HEK293T (cell line): Measurements from ENCODE around the gene B3GNT2.

ENCODE experiments used
- CTCF ChIA-PET: fragments of 350-600 bp; formaldehyde crosslinking; extraction: SDS; loops from one replicate; lab custom pipeline; 2021; ENCODE audit warnings: antibody characterized with exemption, inconsistent platforms; lab: Yijun Ruan, JAX
- POLR2A ChIA-PET: fragments of 350-600 bp; formaldehyde crosslinking; extraction: SDS; loops from one replicate; lab custom pipeline; 2020; ENCODE audit warnings: antibody characterized with exemption, inconsistent platforms; lab: Yijun Ruan, JAX
- DNase-seq: peaks from one replicate; pipeline ENCODE4 v3.0.0; 2012; ENCODE audit warnings: mixed read lengths; ENCODE audit errors: extremely low spot score
- ARNT ChIP-seq: fragments of 450-650 bp; IDR thresholded peaks from 2 replicates; pipeline ENCODE4 v1.6.1; 2017; ENCODE audit warnings: mild to moderate bottlenecking
- BHLHE40 ChIP-seq: fragments of 450-650 bp; IDR thresholded peaks from 2 replicates; pipeline ENCODE4 v1.6.1; 2016; ENCODE audit warnings: mild to moderate bottlenecking, moderate library complexity, borderline replicate concordance
- CTBP1 ChIP-seq: fragments of 450-650 bp; IDR thresholded peaks from 2 replicates; pipeline ENCODE4 v1.6.1; 2016; ENCODE audit warnings: borderline replicate concordance
- ELF4 ChIP-seq: fragments of 450-650 bp; IDR thresholded peaks from 2 replicates; pipeline ENCODE4 v1.6.1; 2017; ENCODE audit warnings: antibody characterized with exemption
- FOXA1 ChIP-seq: fragments of 450-650 bp; IDR thresholded peaks from 2 replicates; pipeline ENCODE4 v1.6.1; 2016; ENCODE audit warnings: mild to moderate bottlenecking
- FOXK2 ChIP-seq: fragments of 450-650 bp; IDR thresholded peaks from 2 replicates; pipeline ENCODE4 v1.6.1; 2016; ENCODE audit warnings: mild to moderate bottlenecking
- FOXM1 ChIP-seq: fragments of 450-650 bp; IDR thresholded peaks from 2 replicates; pipeline ENCODE4 v1.6.1; 2017; ENCODE audit warnings: mild to moderate bottlenecking, borderline replicate concordance
- HDGF ChIP-seq: fragments of 450-650 bp; IDR thresholded peaks from 2 replicates; pipeline ENCODE4 v1.6.1; 2017; ENCODE audit warnings: antibody characterized with exemption, borderline replicate concordance
- L3MBTL2 ChIP-seq: fragments of 450-650 bp; conservative IDR thresholded peaks from 2 replicates; pipeline ENCODE4 v1.6.1; 2016; ENCODE audit warnings: mild to moderate bottlenecking
- LEF1 ChIP-seq: fragments of 450-650 bp; IDR thresholded peaks from 2 replicates; pipeline ENCODE4 v1.6.1; 2017; ENCODE audit warnings: mild to moderate bottlenecking, borderline replicate concordance
- NFRKB ChIP-seq: fragments of 450-650 bp; IDR thresholded peaks from 2 replicates; pipeline ENCODE4 v1.6.1; 2016; ENCODE audit warnings: mild to moderate bottlenecking, moderate library complexity
- SP1 ChIP-seq: fragments of 450-650 bp; IDR thresholded peaks from 2 replicates; pipeline ENCODE4 v1.6.1; 2017
- SUZ12 ChIP-seq: fragments of 450-650 bp; IDR thresholded peaks from 2 replicates; pipeline ENCODE4 v1.6.1; 2016; ENCODE audit warnings: mild to moderate bottlenecking
- TARDBP ChIP-seq: fragments of 450-650 bp; IDR thresholded peaks from 2 replicates; pipeline ENCODE4 v1.6.1; 2016
- ZNF384 ChIP-seq: fragments of 450-650 bp; IDR thresholded peaks from 2 replicates; pipeline ENCODE4 v1.6.1; 2016
- TF ChIP-seq, protein P1 (sequence below): fragments of 450-650 bp; IDR thresholded peaks from 2 replicates; pipeline ENCODE4 v1.6.1; 2016

The B3GNT2 gene

DNA sequence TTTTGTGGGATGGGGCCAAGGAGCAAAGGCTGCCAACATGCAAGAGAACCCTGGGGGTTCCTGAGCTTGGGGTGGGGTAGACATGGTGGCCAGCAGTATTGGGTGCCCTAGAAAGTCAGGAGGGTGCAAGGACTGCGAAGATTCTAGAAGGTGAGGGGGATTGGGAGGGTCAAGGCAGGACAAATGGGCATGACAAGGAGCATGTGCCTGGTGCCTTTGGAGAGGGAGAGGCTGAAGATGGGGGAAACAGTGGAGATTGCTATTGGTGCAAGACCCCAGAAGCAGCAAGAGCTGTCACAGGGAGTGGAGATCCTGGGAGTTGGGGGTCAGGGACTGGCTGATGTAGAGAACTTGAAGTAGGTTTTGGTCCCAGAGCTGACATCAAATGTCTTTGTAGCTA, 7.5 kb downstream of the B3GNT2 start:
- ChIA-PET POLR2A (no interaction called here), CTCF (no interaction called here)
- no peak for DNase-seq
- TF ChIP-seq ELF4, result no peak
- no peak for TF ChIP-seq FOXM1
- TF ChIP-seq BHLHE40, result no peak
- TF ChIP-seq ARNT, result no peak
- TF ChIP-seq FOXK2, result no peak
- TF ChIP-seq FOXA1, result no peak
- no peak for TF ChIP-seq SUZ12

DNA sequence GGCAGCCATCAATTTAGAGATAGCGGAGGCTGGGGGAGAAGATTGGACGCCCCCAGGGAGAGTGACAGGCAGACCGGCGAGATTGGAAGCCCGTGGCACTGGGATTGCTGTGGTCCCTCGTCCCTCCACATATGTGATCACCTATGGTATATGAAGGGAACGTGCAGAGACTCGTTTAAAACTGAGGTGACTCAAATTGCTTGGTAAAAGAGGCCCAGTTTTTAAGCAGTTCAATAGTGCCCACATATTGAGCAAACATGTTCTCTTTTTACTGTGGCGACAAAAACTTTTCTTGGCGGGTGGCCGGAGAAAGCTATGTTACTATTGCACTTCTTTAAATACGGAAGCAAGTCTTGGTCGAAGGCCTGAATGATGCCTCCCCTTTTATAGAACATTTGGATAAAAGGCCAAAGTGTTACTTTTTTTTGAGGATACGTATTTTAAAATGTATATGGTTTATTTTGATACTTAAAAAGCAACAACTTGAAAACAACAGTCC, 9.1 kb downstream of the B3GNT2 start:
- no peak for TF ChIP-seq ARNT
- TF ChIP-seq L3MBTL2, result no peak
- no peak for TF ChIP-seq FOXK2
- no peak for TF ChIP-seq TARDBP
- no peak for TF ChIP-seq SP1
- TF ChIP-seq ZNF384, result no peak
- no peak for TF ChIP-seq HDGF
- no peak for TF ChIP-seq BHLHE40
- TF ChIP-seq NFRKB, result no peak
- TF ChIP-seq FOXM1, result no peak
- TF ChIP-seq SUZ12, result no peak
- DNase-seq, result no peak
- POLR2A ChIA-PET, result no interaction called here
- CTCF ChIA-PET, result no interaction called here

DNA sequence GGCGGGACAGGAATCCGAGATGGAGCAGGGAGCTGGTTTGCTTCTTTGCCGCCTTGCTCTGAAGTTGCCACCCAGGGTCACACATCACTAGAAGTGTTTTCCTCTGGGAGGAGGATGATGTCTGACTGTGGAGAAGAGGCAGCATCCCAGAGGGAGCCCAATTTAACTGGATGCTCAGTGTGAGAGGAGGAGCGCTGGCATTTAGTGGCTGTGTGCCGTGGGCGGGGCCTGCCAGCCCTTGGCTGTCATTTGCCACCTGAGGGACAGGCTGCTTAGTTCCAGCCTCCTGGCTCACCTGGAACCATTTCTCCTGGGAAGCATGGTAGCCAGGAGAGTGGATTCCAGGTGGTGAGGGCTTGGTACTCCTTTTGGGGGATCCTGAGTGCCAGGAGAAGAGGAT, 9.6 kb downstream of the B3GNT2 start:
- CTCF ChIA-PET, result no interaction called here
- TF ChIP-seq FOXA1 (no peak), BHLHE40 (no peak), SP1 (no peak), SUZ12 (no peak), CTBP1 (no peak), TARDBP (no peak), NFRKB (no peak), FOXM1 (no peak), ARNT (no peak), ELF4 (no peak), L3MBTL2 (no peak), FOXK2 (no peak), HDGF (no peak), LEF1 (no peak), ZNF384 (no peak)
- TF ChIP-seq, protein P1, sequence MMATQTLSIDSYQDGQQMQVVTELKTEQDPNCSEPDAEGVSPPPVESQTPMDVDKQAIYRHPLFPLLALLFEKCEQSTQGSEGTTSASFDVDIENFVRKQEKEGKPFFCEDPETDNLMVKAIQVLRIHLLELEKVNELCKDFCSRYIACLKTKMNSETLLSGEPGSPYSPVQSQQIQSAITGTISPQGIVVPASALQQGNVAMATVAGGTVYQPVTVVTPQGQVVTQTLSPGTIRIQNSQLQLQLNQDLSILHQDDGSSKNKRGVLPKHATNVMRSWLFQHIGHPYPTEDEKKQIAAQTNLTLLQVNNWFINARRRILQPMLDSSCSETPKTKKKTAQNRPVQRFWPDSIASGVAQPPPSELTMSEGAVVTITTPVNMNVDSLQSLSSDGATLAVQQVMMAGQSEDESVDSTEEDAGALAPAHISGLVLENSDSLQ, result no peak
- DNase-seq, result no peak
- POLR2A ChIA-PET, result no interaction called here

DNA sequence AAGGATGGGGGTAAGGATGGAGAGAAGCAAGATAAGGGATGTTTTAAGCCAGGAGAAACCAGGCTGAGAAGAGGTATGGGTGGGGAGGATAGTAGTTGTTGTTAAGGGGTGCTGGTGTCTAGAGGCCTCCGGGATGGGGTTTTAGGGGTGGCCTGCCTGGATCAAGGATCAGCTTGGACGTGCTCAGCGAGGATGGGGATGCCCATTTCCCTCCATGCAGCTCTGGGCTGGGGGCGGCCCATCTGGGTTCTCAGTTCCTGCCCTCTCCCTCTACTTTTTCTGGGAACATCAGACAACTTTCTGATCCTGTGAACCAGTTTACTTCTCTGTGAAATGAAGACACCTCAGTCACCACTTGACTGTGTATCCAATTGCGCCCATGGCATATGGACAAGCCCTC, 10.1 kb downstream of the B3GNT2 start:
- ChIA-PET CTCF (no interaction called here), POLR2A (no interaction called here)
- TF ChIP-seq FOXK2 (no peak), L3MBTL2 (no peak)
- DNase-seq, result no peak

DNA sequence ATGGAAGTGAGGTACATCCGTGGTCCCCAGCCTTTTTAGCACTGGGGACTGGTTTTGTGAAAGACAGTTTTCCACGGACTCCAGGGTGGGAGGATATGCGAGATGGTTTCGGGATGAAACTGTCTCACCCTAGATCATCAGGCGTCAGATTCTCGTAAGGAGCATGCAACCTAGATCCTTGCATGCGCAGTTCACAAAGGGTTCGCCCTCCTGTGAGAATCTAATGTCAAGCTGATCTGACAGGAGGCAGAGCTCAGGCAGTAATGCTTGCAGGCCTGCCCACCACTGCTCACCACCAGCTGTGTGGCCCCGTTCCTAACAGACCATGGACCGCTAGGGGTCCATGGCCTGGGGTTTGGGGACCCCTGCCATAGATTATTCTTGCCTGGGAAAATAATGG, 11.6 kb downstream of the B3GNT2 start:
- CTCF ChIA-PET, result no interaction called here
- POLR2A ChIA-PET, result no interaction called here
- no peak for DNase-seq
- TF ChIP-seq ELF4, result no peak
- TF ChIP-seq HDGF, result no peak
- TF ChIP-seq FOXA1, result no peak
- no peak for TF ChIP-seq NFRKB
- TF ChIP-seq BHLHE40, result no peak
- no peak for TF ChIP-seq CTBP1
- no peak for TF ChIP-seq LEF1
- TF ChIP-seq ZNF384, result no peak
- TF ChIP-seq L3MBTL2, result no peak
- TF ChIP-seq FOXK2, result no peak
- no peak for TF ChIP-seq SP1
- TF ChIP-seq, protein P1, result no peak
- TF ChIP-seq ARNT, result no peak
- no peak for TF ChIP-seq FOXM1
- no peak for TF ChIP-seq SUZ12
- TF ChIP-seq TARDBP, result no peak

DNA sequence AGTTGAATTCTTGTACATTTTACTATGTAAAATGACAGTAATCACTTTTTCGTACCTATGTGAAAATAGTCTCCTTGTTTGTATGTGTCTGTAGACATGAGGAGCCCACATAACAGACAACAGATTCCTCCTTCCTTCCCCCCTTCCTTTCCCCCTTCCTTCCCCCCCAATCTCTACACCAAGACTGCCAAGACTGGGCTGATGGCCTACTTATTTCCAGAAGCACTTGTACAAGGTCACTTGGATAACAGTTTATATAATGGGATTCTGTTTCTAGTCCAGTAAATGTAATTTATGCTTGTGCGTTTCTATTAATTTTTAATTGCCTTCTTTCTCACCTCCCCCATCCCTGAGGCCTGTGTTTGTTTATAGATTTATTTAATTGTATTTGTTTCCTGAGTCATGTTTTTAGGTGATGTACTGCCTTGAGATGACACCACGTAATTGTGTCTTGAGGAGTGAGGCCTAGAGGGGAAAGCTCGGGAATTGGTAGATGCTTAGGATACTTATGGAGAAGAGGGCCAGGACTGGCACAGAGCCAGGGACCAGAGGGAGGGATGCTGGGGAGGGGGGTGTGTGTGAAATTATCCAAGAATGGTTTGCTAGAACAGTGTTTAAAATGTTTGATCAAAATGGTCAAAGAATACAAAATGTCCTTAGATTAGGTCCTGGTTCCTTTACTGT, 12.3 kb downstream of the B3GNT2 start:
- DNase-seq, result no peak
- CTCF ChIA-PET, result no interaction called here
- POLR2A ChIA-PET, result no interaction called here
- TF ChIP-seq SP1, result no peak
- TF ChIP-seq BHLHE40, result no peak

DNA sequence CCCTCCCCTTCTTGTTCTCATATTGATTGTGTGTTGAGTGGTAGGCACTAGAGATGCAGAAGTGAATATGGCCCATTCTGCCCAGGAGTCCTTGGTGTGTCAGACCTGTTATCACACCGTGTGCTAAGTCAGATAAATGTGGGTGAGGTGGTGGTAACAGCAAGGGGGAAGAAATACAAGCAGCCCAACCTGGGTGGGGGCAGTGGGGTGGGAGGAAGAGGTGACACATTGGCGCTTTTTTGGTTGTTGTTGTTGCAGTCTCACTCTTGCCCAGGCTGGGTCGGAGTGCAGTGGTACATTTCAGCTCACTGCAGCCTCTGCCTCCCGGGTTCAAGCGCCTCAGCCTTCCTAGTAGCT, 12.8 kb downstream of the B3GNT2 start:
- DNase-seq, result no peak
- POLR2A ChIA-PET, result no interaction called here
- CTCF ChIA-PET, result no interaction called here
- TF ChIP-seq FOXK2 (no peak), FOXM1 (no peak), CTBP1 (no peak), TARDBP (no peak), LEF1 (no peak), BHLHE40 (no peak), SP1 (no peak), FOXA1 (no peak), ELF4 (no peak), HDGF (no peak), ARNT (no peak), ZNF384 (no peak), NFRKB (no peak)
- TF ChIP-seq, protein P1, result no peak
